HG02623 (cell line): ENCODE data around the gene FUZ.

Source experiments
- ATAC-seq: cut with Tn5 transposase; IDR thresholded peaks from one replicate; pipeline ENCODE4 v1.9.1; 2021; ENCODE audit warnings: moderate library complexity; ENCODE audit not compliant: unreplicated experiment

Gene FUZ

DNA sequence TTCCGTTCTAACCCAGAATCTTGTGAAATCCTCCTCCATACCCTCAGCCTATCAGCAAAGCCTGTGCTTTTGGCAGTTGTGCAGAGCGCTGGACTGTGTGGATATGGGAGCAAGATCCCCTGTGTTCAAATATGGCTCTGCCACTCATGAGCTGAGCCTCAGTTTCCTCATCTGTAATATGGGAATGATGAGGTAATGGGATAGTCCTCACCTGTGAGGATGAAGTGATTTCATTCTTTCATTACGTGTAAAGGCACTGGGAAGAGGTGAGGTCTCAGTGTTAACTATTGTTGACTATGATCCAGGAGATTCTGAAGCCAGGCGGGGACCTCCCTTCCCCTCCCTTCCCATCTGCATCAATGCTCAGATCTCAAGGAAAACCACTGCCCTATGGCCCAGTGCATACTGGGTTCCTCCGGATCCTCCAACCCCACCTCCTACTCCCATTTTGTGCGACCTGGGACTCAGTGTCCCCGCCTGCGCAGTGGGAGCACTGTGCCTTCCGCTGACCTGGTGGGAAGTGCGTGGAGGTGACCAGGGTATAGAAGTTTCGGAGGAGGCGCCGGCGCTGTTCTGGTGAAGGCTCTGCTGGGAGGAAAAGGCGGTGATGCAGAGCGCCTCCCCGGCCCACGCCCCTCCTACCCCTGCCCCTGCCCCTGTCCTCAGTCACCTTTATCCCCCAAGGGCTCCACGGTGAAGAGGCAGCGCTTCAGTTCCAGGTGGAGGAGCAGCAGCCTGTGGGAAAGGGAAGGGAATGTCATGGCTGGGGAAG, 5.0 kb downstream of the FUZ start:
- ATAC-seq = no peak

DNA sequence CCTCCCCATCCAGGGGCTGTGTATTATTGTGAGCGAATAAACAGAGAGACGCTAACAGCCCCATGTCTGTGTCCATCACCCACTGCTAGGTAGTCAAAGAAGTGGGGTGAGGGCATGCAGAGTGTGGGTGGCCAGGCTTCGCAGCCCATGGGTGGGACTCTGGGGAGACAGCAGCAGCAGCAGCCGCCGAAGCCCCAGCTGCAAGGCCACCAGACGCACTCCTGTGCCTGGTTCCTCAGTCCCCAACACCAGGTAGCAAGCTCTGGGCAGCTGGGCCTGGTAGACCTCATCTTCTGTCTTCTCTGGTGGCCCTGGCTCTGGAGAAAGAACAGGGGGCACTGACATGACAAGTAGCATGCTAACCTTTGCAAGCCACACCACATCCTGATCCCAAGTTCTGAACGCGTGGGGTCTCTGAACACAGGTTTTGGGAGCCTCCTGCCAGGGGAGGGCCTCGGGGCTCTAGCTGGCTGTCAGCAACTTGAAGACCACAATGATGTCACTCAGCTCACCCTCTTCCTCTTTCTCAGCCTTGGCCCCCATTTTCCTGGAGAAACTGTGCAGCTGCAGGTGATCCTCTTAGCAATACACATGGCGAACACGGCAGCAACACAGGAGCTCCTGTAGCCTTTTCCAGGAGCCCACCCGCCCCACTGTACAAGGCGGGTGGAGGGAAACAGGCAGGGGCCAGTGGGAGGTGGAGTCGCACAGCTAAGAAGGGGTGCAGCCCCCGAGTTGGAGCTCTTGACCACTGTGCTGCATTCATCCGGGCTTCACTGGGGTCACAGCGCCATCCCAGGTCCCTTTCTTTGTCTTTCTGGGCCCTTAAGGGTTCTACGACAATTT, 5.8 kb downstream of the FUZ start:
- no peak for ATAC-seq

DNA sequence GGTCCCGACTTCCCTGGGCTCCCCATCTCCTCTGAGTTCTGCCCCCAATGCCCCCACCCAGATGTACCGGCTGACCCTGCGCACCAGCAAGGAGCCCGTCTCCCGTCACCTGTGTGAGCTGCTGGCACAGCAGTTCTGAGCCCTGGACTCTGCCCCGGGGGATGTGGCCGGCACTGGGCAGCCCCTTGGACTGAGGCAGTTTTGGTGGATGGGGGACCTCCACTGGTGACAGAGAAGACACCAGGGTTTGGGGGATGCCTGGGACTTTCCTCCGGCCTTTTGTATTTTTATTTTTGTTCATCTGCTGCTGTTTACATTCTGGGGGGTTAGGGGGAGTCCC, 6.5 kb downstream of the FUZ start:
- no peak for ATAC-seq

DNA sequence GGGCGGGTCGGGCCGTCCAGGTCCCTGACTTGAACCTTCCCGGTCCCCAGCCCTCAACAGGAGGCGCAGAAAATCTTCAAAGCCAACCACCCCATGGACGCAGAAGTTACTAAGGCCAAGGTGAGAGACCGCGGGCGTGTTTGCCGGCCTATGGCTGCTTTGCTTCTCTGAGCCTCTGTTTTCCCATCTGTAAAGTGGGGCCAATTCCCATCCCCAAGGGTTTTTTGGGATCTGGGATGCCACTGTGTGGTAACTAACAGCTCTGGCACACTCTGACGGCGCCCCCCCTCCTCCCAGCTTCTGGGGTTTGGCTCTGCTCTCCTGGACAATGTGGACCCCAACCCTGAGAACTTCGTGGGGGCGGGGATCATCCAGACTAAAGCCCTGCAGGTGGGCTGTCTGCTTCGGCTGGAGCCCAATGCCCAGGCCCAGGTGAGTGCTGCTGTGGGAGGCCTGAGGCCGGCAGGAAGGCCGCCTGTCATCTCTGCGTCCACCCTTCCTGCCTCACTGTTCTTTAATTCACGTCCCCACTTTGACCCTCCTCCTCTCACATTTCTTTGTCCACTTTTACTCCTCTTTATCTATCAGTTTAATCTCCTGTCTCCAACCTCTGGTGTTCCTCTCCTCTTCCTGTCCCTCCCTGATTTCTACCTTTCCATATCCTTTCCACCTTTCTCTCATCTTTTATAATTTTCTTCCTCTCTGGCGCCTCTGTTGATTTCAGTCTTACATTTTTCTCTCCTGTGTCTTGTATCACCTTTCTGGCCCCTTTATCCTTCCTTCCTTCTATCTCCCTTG, 7.1 kb downstream of the FUZ start:
- ATAC-seq = no peak

DNA sequence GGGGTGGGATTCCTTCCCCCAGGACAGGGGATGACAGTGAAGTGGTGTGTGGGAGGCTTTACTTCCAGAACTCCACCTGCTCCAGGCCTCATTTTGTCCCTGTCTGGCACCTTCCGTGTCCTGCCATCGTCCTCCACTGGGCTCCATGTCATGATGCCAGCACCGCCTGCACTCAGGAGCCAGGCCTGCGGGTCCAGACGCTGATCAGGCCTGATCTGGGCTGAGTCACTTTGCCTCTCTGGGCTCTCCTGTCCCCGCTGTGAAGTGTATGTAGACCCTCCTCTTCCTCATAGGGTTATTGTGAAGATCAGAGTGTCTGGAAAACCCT, 9.6 kb downstream of the FUZ start:
- ATAC-seq = no peak

DNA sequence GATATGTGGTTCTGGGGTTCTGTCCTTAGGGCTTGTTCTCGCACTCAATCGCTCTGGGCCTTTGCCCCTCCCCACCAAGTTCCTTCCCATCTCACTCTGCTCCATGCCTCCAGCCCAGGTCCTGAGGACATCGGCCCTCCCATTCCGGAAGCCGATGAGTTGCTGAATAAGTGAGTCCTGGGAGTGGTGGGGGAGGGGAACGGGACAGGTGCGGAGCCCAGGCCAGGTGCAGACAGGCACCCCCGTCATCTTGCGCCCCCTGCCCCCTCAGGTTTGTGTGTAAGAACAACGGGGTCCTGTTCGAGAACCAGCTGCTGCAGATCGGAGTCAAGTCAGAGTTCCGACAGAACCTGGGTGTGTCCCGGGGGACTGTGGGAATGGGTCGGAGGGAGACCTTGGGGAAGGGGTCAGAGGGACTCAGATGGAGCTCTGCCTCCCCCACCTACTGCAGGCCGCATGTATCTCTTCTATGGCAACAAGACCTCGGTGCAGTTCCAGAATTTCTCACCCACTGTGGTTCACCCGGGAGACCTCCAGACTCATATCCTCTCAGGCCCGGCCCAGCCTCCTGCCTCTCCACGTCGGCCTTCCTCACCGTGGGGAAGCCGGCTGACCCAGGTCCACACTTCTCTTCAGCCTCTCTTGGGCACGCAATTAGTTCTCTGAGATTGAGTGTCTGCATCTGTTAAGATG, 10.1 kb downstream of the FUZ start:
- no peak for ATAC-seq

DNA sequence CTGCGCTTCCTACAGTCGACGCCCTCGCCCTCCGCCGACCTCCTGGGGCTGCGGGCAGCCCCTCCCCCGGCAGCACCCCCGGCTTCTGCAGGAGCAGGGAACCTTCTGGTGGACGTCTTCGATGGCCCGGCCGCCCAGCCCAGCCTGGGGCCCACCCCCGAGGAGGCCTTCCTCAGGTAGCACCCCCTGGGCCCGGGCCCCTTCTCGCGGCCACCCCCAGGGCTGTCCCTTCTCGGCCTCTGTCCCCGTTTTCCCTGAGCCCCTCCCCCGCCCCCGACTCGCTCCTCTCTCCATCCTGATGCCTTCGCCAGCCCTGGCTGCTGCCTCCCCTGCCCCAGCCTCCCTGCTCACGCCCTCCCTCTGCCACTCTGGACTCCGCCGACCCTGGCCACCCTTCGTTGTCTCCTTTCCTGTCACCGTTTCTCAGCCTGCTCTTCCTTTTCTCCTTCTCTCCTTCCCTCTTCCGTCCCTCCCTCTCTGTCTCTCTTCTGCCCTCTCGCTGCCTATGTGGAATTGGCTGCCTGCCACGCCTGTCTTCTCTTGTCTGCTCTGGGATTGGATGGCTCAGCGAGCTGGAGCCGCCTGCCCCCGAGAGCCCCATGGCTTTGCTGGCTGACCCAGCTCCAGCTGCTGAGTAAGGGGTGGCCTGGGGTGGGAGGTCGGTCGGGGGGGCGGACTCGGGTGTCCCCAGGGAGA, 11.0 kb downstream of the FUZ start:
- no peak for ATAC-seq

DNA sequence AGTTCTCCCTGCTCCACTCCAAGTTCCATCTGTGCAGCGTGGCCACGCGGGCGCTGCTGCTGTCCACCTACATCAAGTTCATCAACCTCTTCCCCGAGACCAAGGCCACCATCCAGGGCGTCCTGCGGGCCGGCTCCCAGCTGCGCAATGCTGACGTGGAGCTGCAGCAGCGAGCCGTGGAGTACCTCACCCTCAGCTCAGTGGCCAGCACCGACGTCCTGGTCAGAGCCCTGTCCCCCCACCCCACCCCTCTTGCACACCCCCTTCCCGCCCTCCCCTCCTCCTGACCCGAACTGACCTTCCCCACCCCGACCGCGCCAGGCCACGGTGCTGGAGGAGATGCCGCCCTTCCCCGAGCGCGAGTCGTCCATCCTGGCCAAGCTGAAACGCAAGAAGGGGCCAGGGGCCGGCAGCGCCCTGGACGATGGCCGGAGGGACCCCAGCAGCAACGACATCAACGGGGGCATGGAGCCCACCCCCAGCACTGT, 11.6 kb downstream of the FUZ start:
- ATAC-seq = no peak

DNA sequence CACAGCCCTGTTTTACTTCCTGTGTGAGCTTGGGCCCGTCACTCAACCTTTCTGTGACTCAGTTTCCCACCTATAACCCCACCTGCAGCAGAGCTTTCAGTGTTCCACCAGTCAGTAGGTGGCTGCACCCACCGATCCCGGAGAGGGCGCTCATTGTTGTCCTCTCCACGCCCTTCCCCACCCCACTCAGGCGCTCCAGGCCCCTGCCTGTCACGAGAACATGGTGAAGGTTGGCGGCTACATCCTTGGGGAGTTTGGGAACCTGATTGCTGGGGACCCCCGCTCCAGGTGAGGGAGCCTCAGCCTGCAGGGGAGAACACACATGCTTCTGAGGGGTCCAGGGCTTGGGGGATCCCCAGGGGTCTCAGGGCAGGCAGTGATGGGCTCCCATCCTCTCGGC, 12.3 kb downstream of the FUZ start:
- no peak for ATAC-seq

DNA sequence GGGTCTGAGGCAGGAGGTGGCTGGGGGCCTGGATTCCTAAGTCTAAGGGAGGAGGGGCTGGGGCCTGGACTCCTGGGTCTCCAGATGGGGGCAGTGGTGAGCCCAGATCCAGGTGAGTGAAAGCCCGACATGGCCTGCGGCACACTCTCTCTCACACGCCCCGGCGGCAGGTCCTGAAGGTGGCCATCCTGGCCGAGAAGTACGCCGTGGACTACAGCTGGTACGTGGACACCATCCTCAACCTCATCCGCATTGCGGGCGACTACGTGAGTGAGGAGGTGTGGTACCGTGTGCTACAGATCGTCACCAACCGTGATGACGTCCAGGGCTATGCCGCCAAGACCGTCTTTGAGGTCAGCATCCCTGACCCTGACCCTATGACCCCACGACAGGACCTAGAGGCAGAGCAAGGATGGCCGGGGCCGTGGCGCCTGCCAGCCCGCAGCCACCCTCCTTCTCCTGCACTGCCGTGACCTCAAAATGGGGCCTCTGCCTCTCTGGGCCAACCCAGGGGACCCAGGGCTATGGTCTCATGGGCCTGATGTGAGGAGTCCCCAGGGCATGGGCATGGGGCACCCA, 13.2 kb downstream of the FUZ start:
- no peak for ATAC-seq

DNA sequence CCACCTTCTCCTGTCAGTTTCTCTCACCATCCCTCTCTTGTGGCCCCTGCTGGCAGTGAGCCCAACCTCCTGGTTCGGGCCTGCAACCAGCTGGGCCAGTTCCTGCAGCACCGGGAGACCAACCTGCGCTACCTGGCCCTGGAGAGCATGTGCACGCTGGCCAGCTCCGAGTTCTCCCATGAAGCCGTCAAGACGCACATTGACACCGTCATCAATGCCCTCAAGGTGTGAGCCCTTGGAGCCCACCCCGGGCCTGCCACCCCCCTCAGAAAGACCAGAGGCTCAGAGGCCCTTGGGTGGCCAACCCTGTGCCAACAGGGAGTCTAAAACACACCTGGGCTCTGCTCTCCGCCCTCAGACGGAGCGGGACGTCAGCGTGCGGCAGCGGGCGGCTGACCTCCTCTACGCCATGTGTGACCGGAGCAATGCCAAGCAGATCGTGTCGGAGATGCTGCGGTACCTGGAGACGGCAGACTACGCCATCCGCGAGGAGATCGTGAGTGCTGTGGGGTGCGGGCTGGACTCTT, 13.8 kb downstream of the FUZ start:
- ATAC-seq = no peak

DNA sequence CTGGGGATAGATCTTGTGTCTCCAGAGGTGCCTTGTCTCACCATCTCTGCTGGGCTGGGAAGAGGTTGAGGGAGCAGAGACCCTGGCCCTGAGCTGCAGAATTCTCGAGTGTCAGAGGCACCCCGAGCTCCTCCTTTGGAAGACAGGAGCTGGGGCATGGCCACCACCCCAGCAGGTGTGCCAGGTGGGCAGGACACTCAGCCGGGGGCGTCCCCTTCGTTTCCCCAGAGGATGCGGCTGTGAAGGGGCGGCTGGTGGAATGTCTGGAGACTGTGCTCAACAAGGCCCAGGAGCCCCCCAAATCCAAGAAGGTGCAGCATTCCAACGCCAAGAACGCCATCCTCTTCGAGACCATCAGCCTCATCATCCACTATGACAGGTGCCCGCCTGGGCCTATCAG, 14.5 kb downstream of the FUZ start:
- no peak for ATAC-seq

DNA sequence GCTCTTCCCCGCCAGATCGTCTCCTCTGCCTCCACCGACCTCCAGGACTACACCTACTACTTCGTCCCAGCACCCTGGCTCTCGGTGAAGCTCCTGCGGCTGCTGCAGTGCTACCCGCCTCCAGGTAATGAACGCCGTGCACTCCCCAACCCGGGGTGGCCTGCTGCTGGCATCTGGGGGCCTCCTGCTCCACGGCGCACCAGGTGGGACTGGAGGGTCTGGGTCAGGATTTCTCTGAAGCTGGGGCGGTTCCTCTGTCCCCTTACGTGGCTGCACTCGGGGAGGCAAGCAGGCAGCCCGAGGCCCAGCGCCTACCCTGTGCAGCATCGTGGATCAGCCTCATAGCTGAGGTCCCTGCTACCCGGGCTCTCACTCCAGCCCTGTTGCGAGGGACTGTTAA, 17.5 kb downstream of the FUZ start:
- ATAC-seq = no peak

DNA sequence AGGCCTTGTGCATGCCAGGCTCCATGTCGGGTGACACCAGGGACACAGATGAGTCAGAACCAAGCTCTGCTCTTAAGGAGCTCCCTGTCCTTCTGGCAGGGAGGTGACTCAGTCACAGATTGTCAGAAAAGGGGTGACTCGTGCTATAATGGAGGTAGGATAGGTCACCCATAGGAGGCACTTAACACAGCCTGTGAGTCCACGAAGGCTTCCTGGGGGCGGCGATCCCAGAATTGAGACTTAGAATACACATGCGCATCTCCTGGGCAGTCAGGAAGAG, 19.6 kb downstream of the FUZ start:
- ATAC-seq = no peak

DNA sequence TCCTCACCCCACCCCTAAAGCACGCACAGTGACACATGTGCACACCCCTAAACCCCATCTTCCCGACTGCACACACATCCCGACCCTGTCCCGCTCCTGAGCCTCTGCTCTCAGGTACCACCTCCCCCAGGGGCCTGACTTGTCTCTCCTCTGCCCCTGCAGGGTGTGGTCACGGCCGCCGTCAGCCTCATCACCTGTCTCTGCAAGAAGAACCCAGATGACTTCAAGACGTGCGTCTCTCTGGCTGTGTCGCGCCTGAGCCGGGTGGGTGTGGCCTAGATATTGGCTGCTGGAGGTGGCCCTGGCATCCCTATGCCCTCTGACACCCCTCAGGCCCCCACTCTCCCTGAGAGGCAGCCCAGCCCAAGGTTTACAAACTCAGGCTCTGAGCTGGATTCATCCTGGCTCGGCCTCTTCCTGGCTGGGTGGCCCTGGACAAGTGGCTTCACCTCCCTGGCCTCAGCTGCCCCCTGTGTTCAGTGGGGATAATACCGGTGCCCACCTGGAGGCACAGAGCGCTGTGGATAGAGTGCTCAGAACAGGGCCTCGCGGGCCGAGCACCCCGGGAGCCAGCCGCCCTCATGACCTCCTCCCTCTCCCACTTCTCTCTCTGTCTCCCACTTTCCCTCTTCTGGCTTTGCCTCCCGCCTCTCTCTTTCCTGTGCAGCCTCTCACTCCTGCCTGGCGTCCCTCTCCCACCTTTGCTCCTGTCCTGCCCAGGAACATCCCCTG, 20.1 kb downstream of the FUZ start:
- ATAC-seq = no peak

DNA sequence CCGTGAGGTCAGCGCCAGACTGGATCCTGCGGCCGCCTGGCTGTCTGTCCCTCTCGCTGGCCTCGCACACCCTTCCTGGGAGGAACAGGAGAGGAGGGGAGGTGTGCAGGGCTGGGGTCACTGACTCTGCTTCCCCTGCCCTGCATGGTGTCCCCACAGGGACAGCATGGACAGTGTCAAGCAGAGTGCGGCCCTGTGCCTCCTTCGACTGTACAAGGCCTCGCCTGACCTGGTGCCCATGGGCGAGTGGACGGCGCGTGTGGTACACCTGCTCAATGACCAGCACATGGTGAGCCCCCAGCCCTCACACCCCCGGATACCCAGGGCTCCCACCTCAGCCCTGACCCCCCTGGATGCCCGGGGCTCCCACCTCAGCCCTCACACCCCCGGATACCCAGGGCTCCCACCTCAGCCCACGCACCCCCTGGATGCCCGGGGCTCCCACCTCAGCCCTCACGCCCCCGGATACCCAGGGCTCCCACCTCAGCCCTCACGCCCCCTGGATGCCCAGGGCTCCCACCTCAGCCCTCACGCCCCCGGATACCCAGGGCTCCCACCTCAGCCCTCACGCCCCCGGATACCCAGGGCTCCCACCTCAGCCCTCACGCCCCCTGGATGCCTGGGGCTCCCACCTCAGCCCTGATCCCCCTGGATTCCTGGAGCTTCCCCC, 21.2 kb downstream of the FUZ start:
- no peak for ATAC-seq

DNA sequence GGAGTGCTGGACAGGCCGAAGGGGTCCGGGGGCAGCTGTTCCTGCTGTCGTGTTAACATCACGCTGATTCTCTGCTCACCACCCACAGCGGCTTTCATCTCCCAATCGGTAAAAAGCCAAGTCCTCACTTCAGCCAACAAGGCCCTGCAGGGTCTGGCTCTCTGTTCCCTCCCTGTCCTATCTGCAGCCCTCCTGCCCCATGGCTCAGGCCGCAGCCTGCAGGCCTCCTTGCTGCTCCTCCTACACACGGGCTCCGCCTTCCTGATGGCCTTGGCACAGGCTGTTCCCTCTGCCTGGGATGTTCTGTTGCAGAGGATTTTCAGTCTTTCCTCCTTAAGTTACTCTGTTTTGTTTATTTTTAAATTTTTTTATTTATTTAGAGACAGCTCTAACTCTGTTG, 22.2 kb downstream of the FUZ start:
- no peak for ATAC-seq

DNA sequence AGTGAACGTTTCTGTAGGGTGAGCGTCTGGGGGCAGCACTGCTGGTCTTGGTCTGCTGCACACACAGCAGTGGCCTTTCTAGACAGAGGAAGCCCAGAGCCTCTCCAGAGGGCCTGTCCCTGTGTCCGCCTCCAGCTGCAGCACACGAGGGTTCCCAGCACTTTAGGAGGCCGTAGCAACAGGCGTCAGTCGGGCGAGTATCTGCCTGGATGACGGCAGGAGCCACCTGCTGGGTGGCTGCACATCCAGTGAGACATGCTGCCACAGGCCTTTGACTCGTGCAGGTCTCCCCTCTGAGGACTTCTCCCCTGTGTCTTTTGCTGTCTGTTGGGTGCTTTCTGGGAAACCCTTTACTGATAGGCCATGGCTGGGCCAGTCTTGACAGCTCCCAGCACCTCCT, 24.2 kb downstream of the FUZ start:
- ATAC-seq = no peak

DNA sequence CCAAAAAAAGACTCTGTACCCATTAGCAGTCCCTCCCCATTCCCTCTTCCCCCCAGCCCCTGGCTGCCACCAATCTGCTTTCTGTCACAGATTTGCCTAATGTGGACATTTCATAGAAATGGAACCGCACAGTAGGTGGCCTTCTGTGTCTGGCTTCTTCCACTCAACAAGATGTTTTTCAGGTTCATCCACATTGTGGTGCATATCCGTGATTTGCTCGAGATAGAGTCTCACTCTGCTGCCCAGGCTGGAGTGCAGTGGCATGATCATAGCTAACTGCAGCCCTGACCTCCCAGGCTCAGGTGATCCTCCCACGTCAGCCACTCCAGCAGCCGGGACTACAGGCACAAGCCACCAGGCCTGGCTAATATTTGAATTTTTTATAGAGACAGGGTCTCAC, 25.3 kb downstream of the FUZ start:
- no peak for ATAC-seq
